Tibial nerve (tissue), 4 donors: ENCODE results near the gene IGF2BP3. TPM values are rescaled to one million over a fixed set of nuclear protein-coding genes. Genes with fewer than 3 reads are reported as not detected.

Experiments used
- DNase-seq, 2 donors: peaks; one replicate each; pipeline ENCODE4 v3.0.0-alpha.2; 2019; ENCODE audit warnings: low spot score in 2 of 2
- H3K27ac ChIP-seq, 4 donors: fragments of 200-600 bp; sonication (generic) in 3 of 4; one replicate each; pipeline ENCODE4 v1.5.1; 2017 to 2019; ENCODE audit warnings: mild to moderate bottlenecking in 1 of 4
- H3K27me3 ChIP-seq, 2 donors: fragments of 200-600 bp; sonication (generic) in 1 of 2; one replicate each; pipeline versions ENCODE4 v1.5.1 to v1.6.0; 2017 to 2019
- H3K36me3 ChIP-seq, 3 donors: fragments of 200-600 bp; sonication (generic); one replicate each; pipeline ENCODE4 v1.5.1; 2018 to 2019
- H3K4me1 ChIP-seq, 4 donors: fragments of 200-600 bp; sonication (generic) in 3 of 4; one replicate each; pipeline ENCODE4 v1.5.1; 2017 to 2019
- H3K4me3 ChIP-seq, 4 donors: fragments of 200-600 bp; sonication (generic) in 3 of 4; one replicate each; pipeline ENCODE4 v1.5.1; 2017 to 2019; ENCODE audit warnings: mild to moderate bottlenecking in 1 of 4, moderate library complexity in 1 of 4
- H3K9me3 ChIP-seq, 4 donors: fragments of 200-600 bp; sonication (generic) in 3 of 4; one replicate each; pipeline ENCODE4 v1.5.1; 2017 to 2019
- EP300 ChIP-seq, 2 donors: sonication (generic); formaldehyde crosslinking; IDR thresholded peaks; one replicate each; pipeline ENCODE4 v1.6.1; 2017; ENCODE audit warnings: antibody characterized with exemption in 2 of 2, mild to moderate bottlenecking in 1 of 2
- POLR2A ChIP-seq, 2 donors: fragments of 450-650 bp; IDR thresholded peaks; one replicate each; pipeline ENCODE4 v1.6.1; 2017; ENCODE audit warnings: antibody characterized with exemption in 2 of 2, mild to moderate bottlenecking in 2 of 2, moderate library complexity in 2 of 2
- WGBS, 2 donors: methylation state at CpG; one replicate each; pipeline ENCODE4 v1.1.5; 2018; 5-methylcytosine and 5-hydroxymethylcytosine counted together
- total RNA-seq, 4 donors: library from RNA; depleted of rRNA; stranded (reverse); fragments of >200 nt; gene quantifications; one replicate each; pipeline ENCODE4 v1.1.0, GENCODE V29; 2016
- TF ChIP-seq, protein P1 (sequence below), 5 experiments: fragments of 200-600 bp in 3 of 5; fragments of 450-650 bp in 2 of 5; sonication (generic) in 3 of 5; IDR thresholded peaks; one replicate each; pipeline ENCODE4 v1.5.1; 2016 to 2019; ENCODE audit warnings: antibody characterized with exemption in 5 of 5, mild to moderate bottlenecking in 3 of 5, moderate library complexity in 2 of 5

Gene IGF2BP3
- total RNA-seq, 4 donors from 2014 or later, result 0.21 to 0.90 (median 0.59) TPM; not detected in 1

DNA sequence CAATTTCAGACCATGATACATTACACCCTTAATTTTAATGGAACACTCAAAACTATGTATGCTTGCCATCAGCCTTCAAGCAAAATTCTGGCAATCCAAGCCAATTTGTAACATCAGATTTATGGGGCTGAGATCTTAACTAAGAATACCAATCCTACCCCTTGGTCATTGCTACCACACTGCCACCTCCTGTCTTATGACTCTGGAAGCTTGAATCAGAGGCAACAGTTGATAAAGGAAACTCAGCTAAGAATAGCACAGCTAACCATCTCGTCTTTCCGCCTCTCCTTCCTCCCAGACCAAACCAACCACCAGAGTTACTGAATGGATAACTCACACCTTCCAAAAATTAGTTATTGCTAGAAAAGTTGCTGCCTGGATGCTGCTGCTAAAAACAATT, 7.4 kb downstream of the IGF2BP3 start:
- Histone ChIP-seq H3K27ac (no peak overlapping the region), H3K9me3 (no peaks in the 10 kb centered on the region), H3K36me3 (no peaks in the 10 kb centered on the region), H3K27me3 (peaks cover 0 to 73% of the 10 kb centered on the region in 2 donors), H3K4me1 (peaks cover 0 to 7% (median 2%) of the 10 kb centered on the region in 4 donors), H3K4me3 (no peak overlapping the region)
- peak in 1 of 2 donors; percentile 31 for DNase-seq
- TF ChIP-seq POLR2A (IDR thresholded peaks at IDR 0.05) (no peak), EP300 (IDR thresholded peaks at IDR 0.05) (no peak)
- TF ChIP-seq, protein P1, sequence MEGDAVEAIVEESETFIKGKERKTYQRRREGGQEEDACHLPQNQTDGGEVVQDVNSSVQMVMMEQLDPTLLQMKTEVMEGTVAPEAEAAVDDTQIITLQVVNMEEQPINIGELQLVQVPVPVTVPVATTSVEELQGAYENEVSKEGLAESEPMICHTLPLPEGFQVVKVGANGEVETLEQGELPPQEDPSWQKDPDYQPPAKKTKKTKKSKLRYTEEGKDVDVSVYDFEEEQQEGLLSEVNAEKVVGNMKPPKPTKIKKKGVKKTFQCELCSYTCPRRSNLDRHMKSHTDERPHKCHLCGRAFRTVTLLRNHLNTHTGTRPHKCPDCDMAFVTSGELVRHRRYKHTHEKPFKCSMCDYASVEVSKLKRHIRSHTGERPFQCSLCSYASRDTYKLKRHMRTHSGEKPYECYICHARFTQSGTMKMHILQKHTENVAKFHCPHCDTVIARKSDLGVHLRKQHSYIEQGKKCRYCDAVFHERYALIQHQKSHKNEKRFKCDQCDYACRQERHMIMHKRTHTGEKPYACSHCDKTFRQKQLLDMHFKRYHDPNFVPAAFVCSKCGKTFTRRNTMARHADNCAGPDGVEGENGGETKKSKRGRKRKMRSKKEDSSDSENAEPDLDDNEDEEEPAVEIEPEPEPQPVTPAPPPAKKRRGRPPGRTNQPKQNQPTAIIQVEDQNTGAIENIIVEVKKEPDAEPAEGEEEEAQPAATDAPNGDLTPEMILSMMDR (IDR thresholded peaks at IDR 0.05), result peak in 3 of 5 experiments; percentile 12 to 41 (median 38)
- WGBS, 2 donors, result 22 to 36% methylated on average over 2 of the region's 2 CpGs

DNA sequence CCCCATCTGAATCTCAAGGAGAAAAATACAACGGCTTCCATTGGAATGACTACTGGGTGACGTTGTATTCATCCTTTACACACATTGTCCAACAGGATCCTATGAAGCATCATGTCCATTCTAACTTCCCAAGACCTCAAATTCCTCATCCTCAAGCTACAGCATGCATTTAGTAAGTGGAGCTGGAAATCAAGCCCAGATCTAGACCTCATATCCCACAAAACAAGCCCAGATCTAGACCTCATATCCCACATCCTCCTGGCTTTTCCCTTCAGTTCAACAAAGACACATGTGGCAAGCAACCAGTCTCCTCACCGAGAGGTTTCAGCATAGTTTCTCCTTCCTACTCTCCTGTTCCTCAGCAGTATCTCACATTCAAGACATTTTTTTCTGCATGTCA, 12.2 kb downstream of the IGF2BP3 start:
- 87 to 88% methylated on average over 3 of the region's 3 CpGs for WGBS, 2 donors
- DNase-seq, result no peak
- H3K36me3 ChIP-seq, result no peaks in the 10 kb centered on the region
- TF ChIP-seq POLR2A (IDR thresholded peaks at IDR 0.05) (no peak), EP300 (IDR thresholded peaks at IDR 0.05) (no peak)
- TF ChIP-seq, protein P1 (IDR thresholded peaks at IDR 0.05), result no peak
- H3K27me3 ChIP-seq, result peaks cover 0 to 46% of the 10 kb centered on the region in 2 donors
- no peak overlapping the region for H3K27ac ChIP-seq
- no peaks in the 10 kb centered on the region for H3K4me1 ChIP-seq
- H3K4me3 ChIP-seq, result no peak overlapping the region
- no peaks in the 10 kb centered on the region for H3K9me3 ChIP-seq

DNA sequence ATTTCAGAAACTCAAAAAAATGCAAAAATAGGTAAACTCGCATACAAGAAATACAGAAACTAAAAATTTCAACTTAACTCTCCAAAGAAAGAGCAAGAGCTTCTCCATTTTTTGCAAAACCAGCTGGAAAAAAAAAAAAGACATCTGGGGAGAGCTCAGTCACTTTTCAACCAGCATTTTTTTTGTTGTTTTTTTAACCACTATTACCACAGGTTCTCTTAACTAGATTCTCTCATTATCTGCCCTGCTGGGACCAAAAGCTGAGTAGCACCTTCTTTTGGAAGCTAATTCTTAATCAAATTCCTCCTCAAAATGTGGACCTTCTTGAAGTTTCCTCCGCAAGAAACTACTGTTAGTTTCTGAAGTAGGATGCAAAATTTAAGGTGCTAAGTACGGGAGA, 14.2 kb downstream of the IGF2BP3 start:
- 94 to 95% methylated on average over 3 of the region's 3 CpGs for WGBS, 2 donors
- Histone ChIP-seq H3K27me3 (peaks cover 0 to 30% of the 10 kb centered on the region in 2 donors), H3K27ac (no peak overlapping the region), H3K9me3 (no peaks in the 10 kb centered on the region), H3K4me3 (no peak overlapping the region), H3K36me3 (no peaks in the 10 kb centered on the region), H3K4me1 (no peaks in the 10 kb centered on the region)
- TF ChIP-seq, protein P1 (IDR thresholded peaks at IDR 0.05), result no peak
- TF ChIP-seq POLR2A (IDR thresholded peaks at IDR 0.05), result no peak
- TF ChIP-seq EP300 (IDR thresholded peaks at IDR 0.05), result no peak
- no peak for DNase-seq

DNA sequence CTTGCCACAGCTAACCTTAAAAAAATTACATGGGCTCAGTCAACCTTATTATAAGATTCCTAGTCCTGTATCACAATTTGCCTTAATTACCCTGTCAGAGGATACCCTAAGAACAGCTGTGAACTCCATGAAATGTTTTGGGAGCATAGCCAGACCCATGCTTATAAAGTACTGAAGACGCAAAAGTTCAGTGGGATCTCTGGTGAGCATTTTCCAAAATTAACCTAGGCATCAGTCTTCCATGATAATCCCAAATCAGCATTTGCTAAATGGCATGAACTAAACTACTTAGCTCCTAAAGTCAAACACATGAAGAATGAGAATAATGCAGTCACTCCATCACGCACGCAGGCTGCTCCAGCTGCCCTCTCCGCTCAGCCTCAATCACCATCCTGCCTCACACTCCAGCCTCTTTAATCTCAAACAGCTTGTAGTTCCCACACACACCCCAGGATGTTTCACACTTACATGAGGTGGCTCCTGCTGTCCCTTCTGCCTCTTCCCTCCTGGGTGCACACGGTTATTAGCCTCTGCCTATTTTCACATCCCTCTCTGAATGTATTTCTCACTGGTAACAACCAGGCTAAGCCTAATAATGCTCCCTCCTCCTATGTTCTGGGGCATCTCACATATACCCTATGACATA, 15.3 kb downstream of the IGF2BP3 start:
- no peaks in the 10 kb centered on the region for H3K36me3 ChIP-seq
- H3K4me1 ChIP-seq, result no peaks in the 10 kb centered on the region
- no peak overlapping the region for H3K4me3 ChIP-seq
- no peak overlapping the region for H3K27ac ChIP-seq
- H3K9me3 ChIP-seq, result no peaks in the 10 kb centered on the region
- TF ChIP-seq POLR2A (IDR thresholded peaks at IDR 0.05) (no peak), EP300 (IDR thresholded peaks at IDR 0.05) (no peak)
- TF ChIP-seq, protein P1 (IDR thresholded peaks at IDR 0.05), result no peak
- DNase-seq, result no peak
- H3K27me3 ChIP-seq, result peaks cover 0 to 25% of the 10 kb centered on the region in 2 donors
- 81 to 87% methylated on average over 5 of the region's 5 CpGs for WGBS, 2 donors

DNA sequence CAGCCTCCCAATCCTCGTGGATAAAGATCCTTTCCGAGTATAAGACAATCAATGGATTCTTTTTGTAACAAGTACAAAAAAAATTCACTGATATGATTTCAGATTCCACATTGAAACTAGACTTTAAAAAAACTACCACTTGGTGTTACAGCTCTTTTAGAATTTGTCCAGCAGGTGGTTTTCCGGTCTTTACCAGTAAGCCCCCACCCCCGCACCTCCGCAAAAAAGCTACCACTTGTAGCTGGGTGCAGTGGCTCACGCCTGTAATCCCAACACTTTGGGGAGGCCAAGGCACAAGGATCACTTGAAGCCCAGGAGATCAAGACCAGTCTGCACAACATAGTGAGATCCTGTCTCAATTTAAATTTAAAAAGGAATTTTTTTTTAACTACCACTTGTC, 19.8 kb downstream of the IGF2BP3 start:
- 71 to 74% methylated on average over 6 of the region's 6 CpGs for WGBS, 2 donors
- Histone ChIP-seq H3K36me3 (no peaks in the 10 kb centered on the region), H3K27me3 (peaks cover 0 to 4% of the 10 kb centered on the region in 2 donors), H3K27ac (no peak overlapping the region), H3K9me3 (no peaks in the 10 kb centered on the region), H3K4me3 (no peak overlapping the region), H3K4me1 (no peaks in the 10 kb centered on the region)
- no peak for DNase-seq
- TF ChIP-seq, protein P1 (IDR thresholded peaks at IDR 0.05), result no peak
- TF ChIP-seq EP300 (IDR thresholded peaks at IDR 0.05), result no peak
